OCI-LY1 (cell line): ENCODE measurements around the gene CD82.

ENCODE experiments used
- H2AFZ ChIP-seq: fragments of 200-600 bp; sonication (generic), shearing (Covaris generic); 2 replicates; pipeline ENCODE4 v1.6.0; 2014; ENCODE audit warnings: antibody characterized with exemption, mild to moderate bottlenecking, low read length
- H3F3A ChIP-seq: fragments of 200-600 bp; sonication (generic), shearing (Covaris generic); 2 replicates; pipeline ENCODE4 v1.6.0; 2014; ENCODE audit warnings: mild to moderate bottlenecking, antibody characterized with exemption, low read length, moderate library complexity; ENCODE audit not compliant: insufficient read depth
- H3K27ac ChIP-seq: fragments of 200-600 bp; sonication (generic); 2 replicates; pipeline ENCODE4 v1.5.1; 2014; ENCODE audit warnings: low read length, mixed run types, mild to moderate bottlenecking, low read depth; ENCODE audit not compliant: poor library complexity, severe bottlenecking
- H3K27me3 ChIP-seq: fragments of 200-600 bp; sonication (generic); 2 replicates; pipeline ENCODE4 v1.6.0; 2014; ENCODE audit warnings: antibody characterized with exemption, mild to moderate bottlenecking, low read length, moderate library complexity; ENCODE audit not compliant: insufficient read depth
- H3K36me3 ChIP-seq: fragments of 200-600 bp; sonication (generic); 2 replicates; pipeline ENCODE4 v1.6.1; 2014; ENCODE audit warnings: mild to moderate bottlenecking, antibody characterized with exemption, low read length, moderate library complexity, mixed read lengths; ENCODE audit not compliant: insufficient read depth
- H3K4me1 ChIP-seq: fragments of 200-600 bp; sonication (generic); 2 replicates; pipeline ENCODE4 v1.5.1; 2014; ENCODE audit warnings: mild to moderate bottlenecking, low read length, moderate library complexity; ENCODE audit not compliant: insufficient read depth, severe bottlenecking
- H3K4me2 ChIP-seq: fragments of 200-600 bp; sonication (generic), shearing (Covaris generic); 2 replicates; pipeline ENCODE4 v1.6.1; 2014; ENCODE audit warnings: low read length
- H3K4me3 ChIP-seq: fragments of 200-600 bp; sonication (generic); 2 replicates; pipeline ENCODE4 v1.5.1; 2014; ENCODE audit warnings: low read length, low read depth, mild to moderate bottlenecking, mixed read lengths; ENCODE audit not compliant: poor library complexity, severe bottlenecking
- H3K79me2 ChIP-seq: fragments of 200-600 bp; shearing (Covaris generic); 2 replicates; pipeline ENCODE4 v1.6.1; 2016; ENCODE audit warnings: mixed run types, low read length, mixed read lengths; ENCODE audit not compliant: insufficient read depth
- H3K9ac ChIP-seq: fragments of 200-600 bp; sonication (generic), shearing (Covaris generic); 2 replicates; pipeline ENCODE4 v1.6.1; 2014; ENCODE audit warnings: mild to moderate bottlenecking, low read length, mixed read lengths
- H3K9me2 ChIP-seq: fragments of 200-600 bp; sonication (generic), shearing (Covaris generic); 2 replicates; pipeline ENCODE4 v1.6.1; 2014; ENCODE audit warnings: low read depth, mild to moderate bottlenecking, low read length, mixed read lengths
- H3K9me3 ChIP-seq: fragments of 200-600 bp; shearing (Covaris generic); 2 replicates; pipeline ENCODE4 v1.6.1; 2014; ENCODE audit warnings: low read length, mixed read lengths
- H4K20me1 ChIP-seq: fragments of 200-600 bp; sonication (generic), shearing (Covaris generic); 2 replicates; pipeline ENCODE4 v1.6.0; 2016; ENCODE audit warnings: mild to moderate bottlenecking, low read length; ENCODE audit not compliant: insufficient read depth
- CTCF ChIP-seq: fragments of 200-600 bp; sonication (generic), shearing (Covaris generic); IDR thresholded peaks from 2 replicates; pipeline ENCODE4 v1.5.1; 2017; ENCODE audit warnings: mild to moderate bottlenecking, antibody characterized with exemption, low read length, moderate library complexity, mixed read lengths
- EZH2 ChIP-seq: fragments of 200-600 bp; sonication (generic), shearing (Covaris generic); IDR thresholded peaks from 2 replicates; pipeline ENCODE4 v1.8.0; 2017; ENCODE audit warnings: borderline replicate concordance, mixed run types, mild to moderate bottlenecking, antibody characterized with exemption, low read length, moderate library complexity, mixed read lengths

Gene CD82

GRCh38 chr11:44608991-44609782, 43.7 kb downstream of the CD82 start:
- Histone ChIP-seq H3K4me1 (peaks cover 97% of the 10 kb centered on the region), H3K27me3 (no peaks in the 10 kb centered on the region), H4K20me1 (no peaks in the 10 kb centered on the region), H3K9ac (peak overlapping the region; percentile 49; the same call in 1 of the 2 replicates), H3K36me3 (peaks cover 40% of the 10 kb centered on the region), H3K4me3 (peak overlapping the region; percentile 46), H3K79me2 (no peaks in the 10 kb centered on the region), H3K9me2 (no peaks in the 10 kb centered on the region), H3K4me2 (peak overlapping the region; percentile 64), H3K27ac (peak overlapping the region; percentile 96), H2AFZ (no peak overlapping the region), H3K9me3 (no peaks in the 10 kb centered on the region), H3F3A (no peaks in the 10 kb centered on the region)
- TF ChIP-seq EZH2 (no peak), CTCF (no peak)

- Histone ChIP-seq H3K9ac (peak overlapping the region; percentile 47; the same call in 1 of the 2 replicates), H3F3A (no peaks in the 10 kb centered on the region), H3K4me2 (peak overlapping the region; percentile 64), H3K4me3 (peak overlapping the region; percentile 32), H3K27ac (peak overlapping the region; percentile 96), H4K20me1 (no peaks in the 10 kb centered on the region), H3K9me3 (no peaks in the 10 kb centered on the region), H3K4me1 (peaks cover 97% of the 10 kb centered on the region), H3K27me3 (no peaks in the 10 kb centered on the region), H3K9me2 (no peaks in the 10 kb centered on the region), H3K36me3 (peaks cover 43% of the 10 kb centered on the region), H2AFZ (no peak overlapping the region), H3K79me2 (no peaks in the 10 kb centered on the region)
- no peak for TF ChIP-seq CTCF
- no peak for TF ChIP-seq EZH2
These were observed 44.3 kb downstream of the CD82 start for GRCh38 chr11:44609783-44610155.

DNA sequence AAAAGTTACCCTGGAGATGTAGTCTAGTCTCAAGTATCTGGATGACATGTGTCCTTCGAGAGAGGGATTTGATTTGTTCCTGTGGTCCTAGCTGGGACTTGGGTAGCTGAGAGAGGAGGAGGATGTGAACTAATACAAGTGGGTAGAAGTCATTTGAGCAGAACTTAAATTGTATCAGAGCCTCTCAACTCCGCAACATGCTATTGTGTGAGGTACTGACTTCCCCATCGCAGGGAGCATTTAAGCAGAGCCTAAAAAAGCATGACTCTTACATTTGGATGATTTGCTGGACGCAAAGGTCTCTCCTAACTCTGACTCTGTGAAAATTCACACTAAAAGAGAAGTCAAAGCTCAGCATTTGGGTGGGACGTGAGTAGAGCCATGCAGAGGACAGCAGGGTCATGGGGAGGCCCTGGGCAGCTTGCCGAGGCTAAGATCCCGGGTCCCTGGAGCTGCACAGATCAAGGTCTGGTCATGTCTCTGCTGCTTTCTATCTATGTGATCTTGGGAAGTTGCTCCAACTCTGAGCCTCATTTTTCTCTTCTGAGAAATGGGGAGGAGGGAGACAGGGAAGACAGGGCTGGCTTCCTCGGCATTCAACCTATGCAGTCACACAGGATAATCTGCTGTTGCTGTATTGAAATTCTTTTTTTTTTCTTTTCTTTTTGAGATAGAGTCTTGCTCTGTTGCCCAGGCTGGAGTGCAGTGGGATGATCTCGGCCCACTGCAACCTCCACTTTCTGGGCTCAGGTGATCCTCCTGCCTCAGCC, 44.9 kb downstream of the CD82 start:
- H3K4me3 ChIP-seq = peak overlapping the region; percentile 32
- peaks cover 91% of the 10 kb centered on the region for H3K4me1 ChIP-seq
- H2AFZ ChIP-seq = no peak overlapping the region
- H3F3A ChIP-seq = no peaks in the 10 kb centered on the region
- no peaks in the 10 kb centered on the region for H3K27me3 ChIP-seq
- H3K27ac ChIP-seq = peak overlapping the region; percentile 96
- H3K36me3 ChIP-seq = peaks cover 48% of the 10 kb centered on the region
- no peaks in the 10 kb centered on the region for H3K9me2 ChIP-seq
- peak overlapping the region; percentile 64 for H3K4me2 ChIP-seq
- TF ChIP-seq EZH2 = no peak
- no peak for TF ChIP-seq CTCF
- H4K20me1 ChIP-seq = no peaks in the 10 kb centered on the region
- no peaks in the 10 kb centered on the region for H3K79me2 ChIP-seq
- peak overlapping the region; percentile 47; the same call in 1 of the 2 replicates for H3K9ac ChIP-seq
- H3K9me3 ChIP-seq = no peaks in the 10 kb centered on the region
